Measurements from ENCODE around the gene KCNK7. TPM values are rescaled to one million over a fixed set of nuclear protein-coding genes. Genes with fewer than 3 reads are reported as not detected.

KCNK7 gene
- total RNA-seq, 2 experiments from 2014 or later = 0.27 to 0.37 TPM

GRCh38 chr11:65616575-65617001 lies 21.0 kb upstream of the KCNK7 start:
- peaks cover 47% of the 10 kb centered on the region for H3K36me3 Mint-ChIP-seq (ENCODE audit: low read depth)
- POLR2A ChIA-PET = no interaction called here
- CTCF ChIA-PET = interaction anchor here (0.7 to 0.8 kb wide), 4 partner anchors 10 to 35 kb away, joined by 3 to 5 read pairs (median 3); partner anchors contain the start of gene SIPA1
- no peaks in the 10 kb centered on the region for H3K9me3 Mint-ChIP-seq (ENCODE audit: low read depth)
- intact Hi-C loops (cut with DNase I, micrococcal nuclease) = no loop called here
- peaks cover 27% of the 10 kb centered on the region for H3K4me1 Mint-ChIP-seq
- H3K27ac Mint-ChIP-seq = peak overlapping the region; percentile 90
- peak overlapping the region; percentile 93 for H3K4me3 Mint-ChIP-seq
- no peaks in the 10 kb centered on the region for H3K27me3 Mint-ChIP-seq
- peak; percentile 60 for DNase-seq
- no peak for ATAC-seq

GRCh38 chr11:65615950-65616574 lies 20.5 kb upstream of the KCNK7 start:
- no peaks in the 10 kb centered on the region for H3K9me3 Mint-ChIP-seq (ENCODE audit: low read depth)
- DNase-seq = peak; percentile 68
- no peak for ATAC-seq
- H3K4me1 Mint-ChIP-seq = peaks cover 31% of the 10 kb centered on the region
- H3K27ac Mint-ChIP-seq = peak overlapping the region; percentile 94
- POLR2A ChIA-PET = interaction anchor here (0.8 to 1.4 kb wide), 7 partner anchors 22 to 191 kb away, joined by 3 to 9 read pairs (median 4); partner anchors contain the start of genes EHBP1L1, MALAT1, SCYL1 and SIPA1
- peaks cover 45% of the 10 kb centered on the region for H3K36me3 Mint-ChIP-seq (ENCODE audit: low read depth)
- no peaks in the 10 kb centered on the region for H3K27me3 Mint-ChIP-seq
- CTCF ChIA-PET = interaction anchor here (0.8 to 1.8 kb wide), 11 partner anchors 10 to 429 kb away, joined by 3 to 20 read pairs (median 4); partner anchors contain the start of genes CCDC85B, FAM89B, SIPA1 and ZNRD2
- intact Hi-C loops (cut with DNase I, micrococcal nuclease) = loop anchor here (1.0 to 2.0 kb wide), 24 partner anchors 22 to 692 kb away; partner anchors contain the start of genes SIPA1 (in 2 of the 2), SLC25A45 (in 2 of the 2), ZNRD2 (in 2 of the 2) and BANF1 (in 1 of the 2)
- peak overlapping the region; percentile 96 for H3K4me3 Mint-ChIP-seq

GRCh38 chr11:65615229-65615949 lies 19.8 kb upstream of the KCNK7 start, which contains the start of gene PCNX3:
Gene PCNX3, plus strand, starts transcription at chr11:65615776. Its CDS starts 536 bp downstream, at chr11:65616312.
- Mint-ChIP-seq H3K27me3 (no peaks in the 10 kb centered on the region), H3K27ac (peak within 1 kb of the TSS; percentile 94), H3K4me3 (peak within 1 kb of the TSS; percentile 96), H3K9me3 (ENCODE audit: low read depth) (no peaks in the 10 kb centered on the region), H3K4me1 (peaks cover 38% of the 10 kb centered on the region), H3K36me3 (ENCODE audit: low read depth) (peaks cover 45% of the 10 kb centered on the region)
- intact Hi-C loops (cut with DNase I, micrococcal nuclease) = loop anchor here (1.0 to 2.0 kb wide), 24 partner anchors 23 to 691 kb away; partner anchors contain the start of genes SIPA1 (in 2 of the 2), SLC25A45 (in 2 of the 2), ZNRD2 (in 2 of the 2) and BANF1 (in 1 of the 2)
- DNase-seq = peak; percentile 100
- ChIA-PET POLR2A (interaction anchor here (0.5 to 1.4 kb wide), 21 partner anchors 23 to 479 kb away, joined by 3 to 9 read pairs (median 4); partner anchors contain the start of genes CFL1, EHBP1L1, FAM89B and MALAT1), CTCF (interaction anchor here (0.6 to 1.8 kb wide), 21 partner anchors 17 to 1314 kb away, joined by 3 to 20 read pairs (median 4); partner anchors contain the start of genes CCDC85B, FAM89B, FIBP and KAT5)
- ATAC-seq = peak; percentile 93

- ChIA-PET CTCF (interaction anchor here (0.8 to 1.5 kb wide), 4 partner anchors 13 to 72 kb away, joined by 3 to 6 read pairs (median 4); partner anchors contain the start of gene EHBP1L1), POLR2A (interaction anchor here (0.6 to 1.7 kb wide), 5 partner anchors 10 to 231 kb away, joined by 3 to 5 read pairs (median 3); partner anchors contain the start of genes RELA and SLC25A45)
- ATAC-seq (no peak), DNase-seq (peak; percentile 46)
- Mint-ChIP-seq H3K27ac (peak overlapping the region; percentile 69), H3K4me1 (peaks cover 51% of the 10 kb centered on the region), H3K36me3 (ENCODE audit: low read depth) (peaks cover 42% of the 10 kb centered on the region), H3K9me3 (ENCODE audit: low read depth) (no peaks in the 10 kb centered on the region), H3K27me3 (no peaks in the 10 kb centered on the region), H3K4me3 (peak overlapping the region; percentile 96)
- intact Hi-C loops (cut with DNase I, micrococcal nuclease) = loop anchor here in 1 of 2 experiments (2.0 kb wide), 1 partner anchor 19 kb away; the partner anchor contains the start of gene KCNK7
Measured at GRCh38 chr11:65613091-65613928, 17.7 kb upstream of the KCNK7 start.

GRCh38 chr11:65612691-65613090 lies 17.1 kb upstream of the KCNK7 start:
- DNase-seq = no peak
- Mint-ChIP-seq H3K9me3 (ENCODE audit: low read depth) (no peaks in the 10 kb centered on the region), H3K27me3 (no peaks in the 10 kb centered on the region), H3K4me3 (peak overlapping the region; percentile 96), H3K36me3 (ENCODE audit: low read depth) (peaks cover 47% of the 10 kb centered on the region), H3K4me1 (peaks cover 51% of the 10 kb centered on the region), H3K27ac (peak overlapping the region; percentile 90)
- no peak for ATAC-seq
- intact Hi-C loops (cut with DNase I, micrococcal nuclease) = loop anchor here in 1 of 2 experiments (2.0 kb wide), 1 partner anchor 18 kb away; the partner anchor contains the start of gene KCNK7
- POLR2A ChIA-PET = interaction anchor here (0.7 to 1.7 kb wide), 3 partner anchors 19 to 231 kb away, joined by 3 read pairs; partner anchors contain the start of gene SLC25A45
- CTCF ChIA-PET = interaction anchor here (0.6 to 1.5 kb wide), 7 partner anchors 13 to 71 kb away, joined by 3 to 6 read pairs (median 4); partner anchors contain the start of gene EHBP1L1

- ChIA-PET CTCF (interaction anchor here (0.6 to 1.5 kb wide), 6 partner anchors 14 to 71 kb away, joined by 3 to 6 read pairs (median 4); partner anchors contain the start of gene EHBP1L1), POLR2A (interaction anchor here (1.7 kb wide), 1 partner anchor 18 kb away, joined by 3 read pairs; no protein-coding TSS in a partner anchor)
- Mint-ChIP-seq H3K9me3 (ENCODE audit: low read depth) (no peaks in the 10 kb centered on the region), H3K36me3 (ENCODE audit: low read depth) (peaks cover 45% of the 10 kb centered on the region), H3K4me3 (peak overlapping the region; percentile 96), H3K27ac (peak overlapping the region; percentile 90), H3K27me3 (no peaks in the 10 kb centered on the region), H3K4me1 (peaks cover 45% of the 10 kb centered on the region)
- no peak for DNase-seq
- no peak for ATAC-seq
- intact Hi-C loops (cut with DNase I, micrococcal nuclease) = loop anchor here in 1 of 2 experiments (2.0 kb wide), 1 partner anchor 17 kb away; the partner anchor contains the start of gene KCNK7
Measured at GRCh38 chr11:65611758-65612603, 16.4 kb upstream of the KCNK7 start.

GRCh38 chr11:65611028-65611757 lies 15.6 kb upstream of the KCNK7 start:
- peak overlapping the region; percentile 96 for H3K4me3 Mint-ChIP-seq
- no peak for DNase-seq
- no peaks in the 10 kb centered on the region for H3K9me3 Mint-ChIP-seq (ENCODE audit: low read depth)
- ChIA-PET POLR2A (no interaction called here), CTCF (interaction anchor here (0.7 to 1.5 kb wide), 2 partner anchors 18 to 98 kb away, joined by 3 to 6 read pairs; no protein-coding TSS in a partner anchor)
- H3K36me3 Mint-ChIP-seq (ENCODE audit: low read depth) = peaks cover 44% of the 10 kb centered on the region
- intact Hi-C loops (cut with DNase I, micrococcal nuclease) = no loop called here
- H3K27ac Mint-ChIP-seq = peak overlapping the region; percentile 51
- H3K4me1 Mint-ChIP-seq = peaks cover 37% of the 10 kb centered on the region
- H3K27me3 Mint-ChIP-seq = no peaks in the 10 kb centered on the region
- ATAC-seq = no peak

GRCh38 chr11:65610404-65610803 lies 14.8 kb upstream of the KCNK7 start:
- DNase-seq (no peak), ATAC-seq (no peak)
- intact Hi-C loops (cut with DNase I, micrococcal nuclease) = no loop called here
- Mint-ChIP-seq H3K4me1 (peaks cover 37% of the 10 kb centered on the region), H3K4me3 (no peak overlapping the region), H3K27ac (peak overlapping the region; percentile 81), H3K27me3 (no peaks in the 10 kb centered on the region), H3K36me3 (ENCODE audit: low read depth) (peaks cover 50% of the 10 kb centered on the region), H3K9me3 (ENCODE audit: low read depth) (no peaks in the 10 kb centered on the region)
- CTCF ChIA-PET = interaction anchor here (0.7 to 1.5 kb wide), 3 partner anchors 17 to 99 kb away, joined by 3 to 6 read pairs (median 3); no protein-coding TSS in a partner anchor
- POLR2A ChIA-PET = no interaction called here

- no peak for DNase-seq
- ATAC-seq = no peak
- ChIA-PET CTCF (interaction anchor here (1.1 to 1.5 kb wide), 3 partner anchors 16 to 33 kb away, joined by 3 to 6 read pairs (median 3); no protein-coding TSS in a partner anchor), POLR2A (no interaction called here)
- H3K27ac Mint-ChIP-seq = peak overlapping the region; percentile 81
- H3K4me3 Mint-ChIP-seq = no peak overlapping the region
- H3K9me3 Mint-ChIP-seq (ENCODE audit: low read depth) = no peaks in the 10 kb centered on the region
- intact Hi-C loops (cut with DNase I, micrococcal nuclease) = no loop called here
- no peaks in the 10 kb centered on the region for H3K27me3 Mint-ChIP-seq
- peaks cover 37% of the 10 kb centered on the region for H3K4me1 Mint-ChIP-seq
- H3K36me3 Mint-ChIP-seq (ENCODE audit: low read depth) = peaks cover 50% of the 10 kb centered on the region
Measured at GRCh38 chr11:65609665-65610064, 14.1 kb upstream of the KCNK7 start.

All from activated CD4-positive, alpha-beta T cell treated with anti-CD3 and anti-CD28 coated beads for 36 hours (primary cell).